AG04449 (cell line): Measurements from ENCODE around the gene SMARCA4.

Source experiments
- CTCF ChIA-PET: fragments of 350-600 bp; formaldehyde crosslinking; extraction: SDS; loops from one replicate; lab custom pipeline; 2021; ENCODE audit warnings: antibody characterized with exemption; lab: Yijun Ruan, JAX
- POLR2A ChIA-PET: fragments of 400-600, 350-600 bp; formaldehyde crosslinking; extraction: SDS; loops from one replicate; lab custom pipeline; 2020; ENCODE audit warnings: antibody characterized with exemption, inconsistent platforms; lab: Yijun Ruan, JAX
- DNase-seq: peaks from one replicate; pipeline ENCODE4 v3.0.0-alpha.2; 2010; ENCODE audit warnings: low read depth, low spot score
- H3K4me3 ChIP-seq: 2 replicates; pipeline ENCODE4 v1.5.1; 2011; ENCODE audit warnings: low read depth, mild to moderate bottlenecking, control low read depth, low read length
- TF ChIP-seq, protein P1 (sequence below): IDR thresholded peaks from one replicate; pipeline ENCODE4 v1.5.1; 2011; ENCODE audit warnings: mild to moderate bottlenecking, moderate library complexity, low read length, control low read depth, inconsistent platforms; ENCODE audit not compliant: insufficient read depth; ENCODE audit errors: missing control alignments

The SMARCA4 gene

GRCh38 chr19:10998045-10998533, 37.3 kb downstream of the SMARCA4 start:
- ChIA-PET CTCF (interaction anchor here (1.4 to 1.6 kb wide), 3 partner anchors 38 to 57 kb away, joined by 3 to 6 read pairs (median 3); no protein-coding TSS in a partner anchor), POLR2A (no interaction called here)
- TF ChIP-seq, protein P1, sequence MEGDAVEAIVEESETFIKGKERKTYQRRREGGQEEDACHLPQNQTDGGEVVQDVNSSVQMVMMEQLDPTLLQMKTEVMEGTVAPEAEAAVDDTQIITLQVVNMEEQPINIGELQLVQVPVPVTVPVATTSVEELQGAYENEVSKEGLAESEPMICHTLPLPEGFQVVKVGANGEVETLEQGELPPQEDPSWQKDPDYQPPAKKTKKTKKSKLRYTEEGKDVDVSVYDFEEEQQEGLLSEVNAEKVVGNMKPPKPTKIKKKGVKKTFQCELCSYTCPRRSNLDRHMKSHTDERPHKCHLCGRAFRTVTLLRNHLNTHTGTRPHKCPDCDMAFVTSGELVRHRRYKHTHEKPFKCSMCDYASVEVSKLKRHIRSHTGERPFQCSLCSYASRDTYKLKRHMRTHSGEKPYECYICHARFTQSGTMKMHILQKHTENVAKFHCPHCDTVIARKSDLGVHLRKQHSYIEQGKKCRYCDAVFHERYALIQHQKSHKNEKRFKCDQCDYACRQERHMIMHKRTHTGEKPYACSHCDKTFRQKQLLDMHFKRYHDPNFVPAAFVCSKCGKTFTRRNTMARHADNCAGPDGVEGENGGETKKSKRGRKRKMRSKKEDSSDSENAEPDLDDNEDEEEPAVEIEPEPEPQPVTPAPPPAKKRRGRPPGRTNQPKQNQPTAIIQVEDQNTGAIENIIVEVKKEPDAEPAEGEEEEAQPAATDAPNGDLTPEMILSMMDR: no peak
- no peak for DNase-seq
- H3K4me3 ChIP-seq: no peak overlapping the region

- no peak for DNase-seq
- POLR2A ChIA-PET: no interaction called here
- CTCF ChIA-PET: interaction anchor here (1.0 to 1.6 kb wide), 3 partner anchors 37 to 62 kb away, joined by 3 to 6 read pairs (median 5); no protein-coding TSS in a partner anchor
- TF ChIP-seq, protein P1: no peak
- no peak overlapping the region for H3K4me3 ChIP-seq
Measured at GRCh38 chr19:10998666-10999065, 37.8 kb downstream of the SMARCA4 start.

GRCh38 chr19:11005521-11005920, 44.7 kb downstream of the SMARCA4 start:
- no peak for DNase-seq
- TF ChIP-seq, protein P1: no peak
- ChIA-PET POLR2A (no interaction called here), CTCF (interaction anchor here (0.7 to 1.9 kb wide), 6 partner anchors 11 to 135 kb away, joined by 3 to 5 read pairs (median 4); no protein-coding TSS in a partner anchor)
- no peak overlapping the region for H3K4me3 ChIP-seq

DNA sequence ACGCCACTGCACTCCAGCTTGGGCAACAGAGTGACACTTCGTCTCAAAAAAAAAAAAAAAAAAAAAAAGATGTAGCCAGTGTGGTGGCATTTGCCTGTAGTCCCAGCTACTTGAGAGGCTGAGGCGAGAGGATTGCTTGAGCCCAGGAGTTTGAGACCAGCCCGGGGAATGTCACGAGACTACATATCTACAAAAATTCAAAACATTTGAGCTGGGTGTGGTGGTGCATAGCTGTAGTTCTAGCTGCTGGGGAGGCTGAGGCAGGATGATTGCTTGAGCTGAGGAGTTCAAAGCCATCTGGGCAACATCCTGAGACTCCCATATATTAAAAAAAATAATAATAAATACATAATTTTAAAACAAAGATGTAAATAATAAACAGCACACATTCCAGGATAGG, 46.6 kb downstream of the SMARCA4 start:
- no peak overlapping the region for H3K4me3 ChIP-seq
- ChIA-PET POLR2A (no interaction called here), CTCF (interaction anchor here (1.6 to 2.4 kb wide), 3 partner anchors 24 to 136 kb away, joined by 4 to 7 read pairs (median 5); no protein-coding TSS in a partner anchor)
- TF ChIP-seq, protein P1: no peak
- no peak for DNase-seq

DNA sequence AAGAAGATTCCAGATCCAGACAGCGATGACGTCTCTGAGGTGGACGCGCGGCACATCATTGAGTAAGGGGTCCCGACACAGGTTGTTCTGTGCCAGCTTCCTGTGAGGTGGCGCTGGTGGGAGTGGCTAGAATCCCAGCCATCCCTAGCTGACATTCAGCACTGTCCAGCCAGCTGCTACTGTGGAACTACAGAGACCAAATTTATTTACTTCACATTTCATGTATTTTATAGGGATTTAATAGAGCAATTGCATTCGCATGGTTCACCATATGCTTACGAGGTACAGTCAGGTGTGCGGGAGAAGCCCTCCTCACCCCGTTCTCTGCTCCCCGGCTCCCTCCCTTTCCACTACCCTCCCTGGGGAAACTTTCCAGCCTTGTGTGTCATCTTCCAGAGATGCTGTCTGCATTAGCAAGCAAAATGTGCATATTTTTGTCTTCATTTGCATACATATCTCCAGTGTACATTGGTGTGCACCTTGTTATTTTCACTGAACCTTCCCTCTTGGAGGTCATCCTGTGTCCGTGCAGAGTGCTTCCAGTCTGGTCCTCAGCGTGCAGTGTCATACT, 47.2 kb downstream of the SMARCA4 start:
- TF ChIP-seq, protein P1: no peak
- ChIA-PET POLR2A (no interaction called here), CTCF (interaction anchor here (2.4 kb wide), 1 partner anchor 24 kb away, joined by 7 read pairs; no protein-coding TSS in a partner anchor)
- H3K4me3 ChIP-seq: no peak overlapping the region
- no peak for DNase-seq

GRCh38 chr19:11010041-11010440, 49.2 kb downstream of the SMARCA4 start:
- TF ChIP-seq, protein P1: no peak
- POLR2A ChIA-PET: no interaction called here
- no peak for DNase-seq
- no peak overlapping the region for H3K4me3 ChIP-seq
- CTCF ChIA-PET: interaction anchor here (1.0 to 3.8 kb wide), 3 partner anchors 8 to 194 kb away, joined by 3 to 23 read pairs (median 4); no protein-coding TSS in a partner anchor
